Activated gamma-delta T cell treated with anti-CD3 and anti-CD28 coated beads, Interleukin-2, amount 50 U/mL, for 16 hours (primary cell): Measurements from ENCODE around the gene SMARCA2.

Experiments
- DNase-seq: peaks from one replicate; pipeline ENCODE4 v3.0.0-alpha.2; 2020; ENCODE audit warnings: low read depth

SMARCA2 gene

GRCh38 chr9:2215921-2216441 is 200.8 kb downstream of the SMARCA2 start:
- DNase-seq: no peak

- DNase-seq: no peak
These were observed 201.4 kb downstream of the SMARCA2 start for GRCh38 chr9:2216591-2216990.

GRCh38 chr9:2217540-2217939 is 202.4 kb downstream of the SMARCA2 start:
- DNase-seq: no peak

GRCh38 chr9:2220036-2220435 is 204.9 kb downstream of the SMARCA2 start:
- DNase-seq: no peak

- no peak for DNase-seq
These were observed 212.2 kb downstream of the SMARCA2 start for GRCh38 chr9:2227144-2227867.

- DNase-seq: no peak
These were observed 213.0 kb downstream of the SMARCA2 start for GRCh38 chr9:2228132-2228531.

GRCh38 chr9:2228641-2229040 is 213.5 kb downstream of the SMARCA2 start:
- DNase-seq: no peak

- DNase-seq: no peak
These were observed 214.1 kb downstream of the SMARCA2 start for GRCh38 chr9:2229109-2229721.

- no peak for DNase-seq
These were observed 215.2 kb downstream of the SMARCA2 start for GRCh38 chr9:2230362-2230761.

GRCh38 chr9:2231101-2231500 is 216.0 kb downstream of the SMARCA2 start:
- DNase-seq: no peak

- no peak for DNase-seq
These were observed 216.7 kb downstream of the SMARCA2 start for GRCh38 chr9:2231829-2232228.

- DNase-seq: no peak
These were observed 218.1 kb downstream of the SMARCA2 start for GRCh38 chr9:2233274-2233673.

GRCh38 chr9:2234371-2234893 is 219.3 kb downstream of the SMARCA2 start:
- DNase-seq: no peak

GRCh38 chr9:2235623-2236022 is 220.5 kb downstream of the SMARCA2 start:
- no peak for DNase-seq

- no peak for DNase-seq
These were observed 221.7 kb downstream of the SMARCA2 start for GRCh38 chr9:2236850-2237249.

GRCh38 chr9:2241461-2241835 is 226.3 kb downstream of the SMARCA2 start:
- no peak for DNase-seq

GRCh38 chr9:2241836-2242741 is 226.9 kb downstream of the SMARCA2 start:
- no peak for DNase-seq

- no peak for DNase-seq
These were observed 227.7 kb downstream of the SMARCA2 start for GRCh38 chr9:2242831-2243330.
